Liver (tissue), 9 donors: Measurements from ENCODE around the gene TTYH3. TPM values are rescaled to one million over a fixed set of nuclear protein-coding genes. Genes with fewer than 3 reads are reported as not detected.

Experiments used
- DNase-seq: peaks from one replicate; pipeline ENCODE4 v3.0.0-alpha.2; 2017; ENCODE audit warnings: low spot score
- H3K27ac ChIP-seq, 2 donors: one replicate each; pipeline ENCODE4 v1.7.0; 2013; ENCODE audit warnings: inconsistent platforms in 2 of 2, low read length in 2 of 2, control low read depth in 1 of 2, low read depth in 1 of 2, mild to moderate bottlenecking in 1 of 2
- H3K27me3 ChIP-seq, 4 donors: one replicate each; pipeline versions ENCODE4 v1.6.1 to v1.7.0; 2013; ENCODE audit warnings: low read length in 3 of 4, inconsistent platforms in 1 of 4, mild to moderate bottlenecking in 1 of 4, moderate library complexity in 1 of 4; ENCODE audit not compliant: control insufficient read depth in 4 of 4, insufficient read depth in 4 of 4
- H3K36me3 ChIP-seq, 4 donors: one replicate each; pipeline versions ENCODE4 v1.6.1 to v1.7.0; 2013; ENCODE audit warnings: low read length in 3 of 4, mild to moderate bottlenecking in 3 of 4, low read depth in 1 of 4, moderate library complexity in 1 of 4; ENCODE audit not compliant: control insufficient read depth in 4 of 4, insufficient read depth in 3 of 4
- H3K4me1 ChIP-seq, 4 donors: one replicate each; pipeline versions ENCODE4 v1.6.1 to v1.7.0; 2013; ENCODE audit warnings: low read length in 3 of 4, mild to moderate bottlenecking in 3 of 4, moderate library complexity in 1 of 4; ENCODE audit not compliant: control insufficient read depth in 4 of 4, insufficient read depth in 4 of 4
- H3K4me3 ChIP-seq, 3 donors: one replicate each; pipeline versions ENCODE4 v1.6.1 to v1.7.0; 2013; ENCODE audit warnings: low read length in 3 of 3, control low read depth in 1 of 3, low read depth in 1 of 3, mild to moderate bottlenecking in 1 of 3
- H3K9ac ChIP-seq, 2 donors: one replicate each; pipeline ENCODE4 v1.7.0; 2013; ENCODE audit warnings: low read length in 2 of 2, mild to moderate bottlenecking in 2 of 2, moderate library complexity in 2 of 2, control low read depth in 1 of 2, low read depth in 1 of 2
- H3K9me3 ChIP-seq, 4 donors: one replicate each; pipeline versions ENCODE4 v1.6.1 to v1.7.0; 2013; ENCODE audit warnings: low read length in 3 of 4; ENCODE audit not compliant: control insufficient read depth in 4 of 4
- ATF3 ChIP-seq: IDR thresholded peaks from 2 replicates; pipeline ENCODE4 v1.6.1; 2016; ENCODE audit warnings: antibody characterized with exemption
- CTCF ChIP-seq: fragments of 150-350 bp; IDR thresholded peaks from 2 replicates; pipeline ENCODE4 v1.5.1; 2017; ENCODE audit warnings: improper control_type of control experiment, low read depth, low read length; ENCODE audit not compliant: missing input control
- EGR1 ChIP-seq, 2 donors: IDR thresholded peaks; 2 replicates each; pipeline ENCODE4 v1.6.1; 2016 to 2018; ENCODE audit warnings: antibody characterized with exemption in 2 of 2, low read depth in 2 of 2
- FOXA1 ChIP-seq: IDR thresholded peaks from 2 replicates; pipeline ENCODE4 v1.6.1; 2016; ENCODE audit warnings: antibody characterized with exemption
- FOXA2 ChIP-seq: IDR thresholded peaks from 2 replicates; pipeline ENCODE4 v1.6.1; 2016; ENCODE audit warnings: antibody characterized with exemption
- GABPA ChIP-seq, 2 donors: IDR thresholded peaks in 1 of 2; conservative IDR thresholded peaks in 1 of 2; 2 replicates each; pipeline ENCODE4 v1.6.1; 2016; ENCODE audit warnings: antibody characterized with exemption in 2 of 2, mild to moderate bottlenecking in 1 of 2, moderate library complexity in 1 of 2
- HNF4A ChIP-seq, 2 donors: conservative IDR thresholded peaks; 2 replicates each; pipeline ENCODE4 v1.6.1; 2016; ENCODE audit warnings: antibody characterized with exemption in 2 of 2, mild to moderate bottlenecking in 2 of 2
- HNF4G ChIP-seq: IDR thresholded peaks from 2 replicates; pipeline ENCODE4 v1.6.1; 2016; ENCODE audit warnings: antibody characterized with exemption
- NR2F2 ChIP-seq: IDR thresholded peaks from 2 replicates; pipeline ENCODE4 v1.6.1; 2016; ENCODE audit warnings: antibody characterized with exemption
- RAD21 ChIP-seq, 2 donors: IDR thresholded peaks; 2 replicates each; pipeline ENCODE4 v1.6.1; 2016; ENCODE audit warnings: antibody characterized with exemption in 2 of 2, mild to moderate bottlenecking in 2 of 2
- REST ChIP-seq: IDR thresholded peaks from 2 replicates; pipeline ENCODE4 v1.6.1; 2016; ENCODE audit warnings: antibody characterized with exemption, mild to moderate bottlenecking
- RXRA ChIP-seq, 2 donors: IDR thresholded peaks; 2 replicates each; pipeline ENCODE4 v1.6.1; 2017 to 2018; ENCODE audit warnings: antibody characterized with exemption in 2 of 2, mild to moderate bottlenecking in 1 of 2
- SP1 ChIP-seq: IDR thresholded peaks from 2 replicates; pipeline ENCODE4 v1.6.1; 2018; ENCODE audit warnings: antibody characterized with exemption, mild to moderate bottlenecking
- TAF1 ChIP-seq: conservative IDR thresholded peaks from 2 replicates; pipeline ENCODE4 v1.6.1; 2016; ENCODE audit warnings: antibody characterized with exemption, mild to moderate bottlenecking
- YY1 ChIP-seq: IDR thresholded peaks from 2 replicates; pipeline ENCODE4 v1.6.1; 2016; ENCODE audit warnings: antibody characterized with exemption, mild to moderate bottlenecking
- WGBS: extraction: QIAGEN DNeasy Blood & Tissue Kit; methylation state at CpG from one replicate; pipeline ENCODE4 v1.1.7; 2013; 5-methylcytosine and 5-hydroxymethylcytosine counted together
- polyA plus RNA-seq, 2 donors: library from polyadenylated mRNA; stranded (reverse) in 1 of 2; unstranded in 1 of 2; fragments of 200-250 nt in 1 of 2; fragments of >200 nt in 1 of 2; fragmentation: Nextera tagmentation in 1 of 2; extraction: Ambion mirVana in 1 of 2; gene quantifications; one replicate each; pipeline versions ENCODE4 v1.2.1 to v1.2.3, GENCODE V29; 2013 to 2015
- total RNA-seq, 2 donors: library from RNA; depleted of rRNA; stranded (reverse); fragments of >200 nt; gene quantifications; one replicate each; pipeline ENCODE4 v1.2.3, GENCODE V29; 2014
- TF ChIP-seq, protein P1 (sequence below): IDR thresholded peaks from 2 replicates; pipeline ENCODE4 v1.6.1; 2016; ENCODE audit warnings: antibody characterized with exemption
- TF ChIP-seq, protein P2 (sequence below): IDR thresholded peaks from 2 replicates; pipeline ENCODE4 v1.6.1; 2016; ENCODE audit warnings: antibody characterized with exemption
- donor health status: healthy.
- donor health status: healthy.
- donor health status: healthy.
- donor health status: healthy.
- donor health status: healthy.

Gene TTYH3
- total and polyA plus RNA-seq, 4 donors, result 8.2 to 19.6 (median 17.4) TPM

DNA sequence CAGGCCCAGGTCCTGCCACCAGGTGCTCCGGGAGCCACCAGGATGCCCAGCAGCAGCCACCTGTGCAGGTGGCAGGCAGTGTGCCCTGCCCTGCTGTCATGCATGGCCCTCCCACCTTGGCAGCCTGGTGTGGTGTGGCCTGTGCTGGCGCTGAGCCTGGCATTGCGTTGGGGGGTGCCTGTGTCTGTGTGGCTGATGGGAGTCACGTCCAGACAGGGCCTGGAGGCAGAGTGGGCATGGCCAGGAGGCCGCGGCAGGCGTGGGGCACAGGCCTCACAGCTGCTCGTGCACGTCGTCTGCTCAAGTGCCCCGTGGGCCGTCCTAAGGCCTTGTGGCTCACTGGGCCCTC, 8.7 kb downstream of the TTYH3 start:
- H3K9ac ChIP-seq, result no peak overlapping the region
- H3K27me3 ChIP-seq, result no peaks in the 10 kb centered on the region
- no peaks in the 10 kb centered on the region for H3K36me3 ChIP-seq
- H3K27ac ChIP-seq, result peak overlapping the region; percentile 90 to 95
- no peak overlapping the region for H3K4me3 ChIP-seq
- no peak for DNase-seq
- TF ChIP-seq ATF3, result no peak
- no peak for TF ChIP-seq EGR1 (IDR thresholded peaks at IDR 0.05; ENCODE audit: low read depth in 2 of 2)
- no peak for TF ChIP-seq RAD21 (IDR thresholded peaks at IDR 0.05)
- TF ChIP-seq, protein P1, sequence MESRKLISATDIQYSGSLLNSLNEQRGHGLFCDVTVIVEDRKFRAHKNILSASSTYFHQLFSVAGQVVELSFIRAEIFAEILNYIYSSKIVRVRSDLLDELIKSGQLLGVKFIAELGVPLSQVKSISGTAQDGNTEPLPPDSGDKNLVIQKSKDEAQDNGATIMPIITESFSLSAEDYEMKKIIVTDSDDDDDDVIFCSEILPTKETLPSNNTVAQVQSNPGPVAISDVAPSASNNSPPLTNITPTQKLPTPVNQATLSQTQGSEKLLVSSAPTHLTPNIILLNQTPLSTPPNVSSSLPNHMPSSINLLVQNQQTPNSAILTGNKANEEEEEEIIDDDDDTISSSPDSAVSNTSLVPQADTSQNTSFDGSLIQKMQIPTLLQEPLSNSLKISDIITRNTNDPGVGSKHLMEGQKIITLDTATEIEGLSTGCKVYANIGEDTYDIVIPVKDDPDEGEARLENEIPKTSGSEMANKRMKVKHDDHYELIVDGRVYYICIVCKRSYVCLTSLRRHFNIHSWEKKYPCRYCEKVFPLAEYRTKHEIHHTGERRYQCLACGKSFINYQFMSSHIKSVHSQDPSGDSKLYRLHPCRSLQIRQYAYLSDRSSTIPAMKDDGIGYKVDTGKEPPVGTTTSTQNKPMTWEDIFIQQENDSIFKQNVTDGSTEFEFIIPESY, result no peak
- TF ChIP-seq TAF1, result no peak
- no peak for TF ChIP-seq SP1
- no peak for TF ChIP-seq HNF4G
- no peak for TF ChIP-seq NR2F2
- TF ChIP-seq FOXA1, result no peak
- TF ChIP-seq RXRA (IDR thresholded peaks at IDR 0.05), result no peak
- TF ChIP-seq, protein P2, sequence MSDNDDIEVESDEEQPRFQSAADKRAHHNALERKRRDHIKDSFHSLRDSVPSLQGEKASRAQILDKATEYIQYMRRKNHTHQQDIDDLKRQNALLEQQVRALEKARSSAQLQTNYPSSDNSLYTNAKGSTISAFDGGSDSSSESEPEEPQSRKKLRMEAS, result no peak
- no peak for TF ChIP-seq GABPA (IDR thresholded peaks at IDR 0.05 in 1 of 2, conservative IDR thresholded peaks at IDR 0.05 in 1 of 2)
- no peak for TF ChIP-seq CTCF
- TF ChIP-seq REST, result no peak
- no peak for TF ChIP-seq FOXA2
- TF ChIP-seq HNF4A (conservative IDR thresholded peaks at IDR 0.05), result no peak
- H3K4me1 ChIP-seq, result peaks cover 43 to 76% (median 62%) of the 10 kb centered on the region in 4 donors
- 66% methylated on average over 12 of the region's 12 CpGs for WGBS
- no peaks in the 10 kb centered on the region for H3K9me3 ChIP-seq

DNA sequence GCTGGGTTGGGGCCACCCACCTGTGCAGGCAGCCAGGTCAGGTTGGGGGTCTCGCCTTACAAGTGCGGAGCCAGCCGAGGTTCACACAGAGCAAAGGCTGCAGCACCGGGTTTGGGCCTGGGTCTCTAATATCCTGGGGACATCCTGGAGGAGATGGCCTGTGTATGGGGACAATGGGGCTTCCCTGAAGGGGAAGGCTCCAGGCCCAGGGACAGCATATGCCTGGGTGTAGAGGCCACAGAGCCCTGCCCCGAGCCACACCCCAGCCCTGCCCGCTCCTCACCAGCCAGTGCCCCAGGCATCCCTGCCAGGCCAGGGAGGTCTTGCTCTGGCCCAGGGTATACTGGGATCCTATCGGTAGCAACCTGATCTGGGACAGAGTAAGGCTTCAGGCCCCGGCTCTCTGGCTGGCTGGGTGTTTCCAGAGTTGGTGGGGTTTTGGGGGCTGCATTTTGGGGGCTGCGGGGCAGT, 9.1 kb downstream of the TTYH3 start:
- WGBS, result 74% methylated on average over 9 of the region's 9 CpGs
- TF ChIP-seq, protein P1, result no peak
- TF ChIP-seq REST, result no peak
- no peak for TF ChIP-seq GABPA (IDR thresholded peaks at IDR 0.05 in 1 of 2, conservative IDR thresholded peaks at IDR 0.05 in 1 of 2)
- TF ChIP-seq HNF4G, result no peak
- no peak for TF ChIP-seq FOXA2
- no peak for TF ChIP-seq NR2F2
- TF ChIP-seq YY1, result no peak
- no peaks in the 10 kb centered on the region for H3K27me3 ChIP-seq
- H3K27ac ChIP-seq, result peak overlapping the region; percentile 90 to 95
- DNase-seq, result no peak
- H3K4me1 ChIP-seq, result peaks cover 38 to 72% (median 57%) of the 10 kb centered on the region in 4 donors
- peak overlapping the region in 1 of 2 donors; percentile 29 for H3K9ac ChIP-seq
- H3K4me3 ChIP-seq, result no peak overlapping the region
- H3K36me3 ChIP-seq, result no peaks in the 10 kb centered on the region
- no peaks in the 10 kb centered on the region for H3K9me3 ChIP-seq
